Chondrocyte (in vitro differentiated cells): ENCODE data around the gene GPR4. TPM values are rescaled to one million over a fixed set of nuclear protein-coding genes. Genes with fewer than 3 reads are reported as not detected.

ENCODE experiments used
- DNase-seq: peaks from one replicate; pipeline ENCODE4 v3.0.0; 2021; ENCODE audit warnings: mixed read lengths, low spot score
- H3K27ac Mint-ChIP-seq: one replicate; pipeline ENCODE4 v1.8.0; 2021; ENCODE audit warnings: mild to moderate bottlenecking, moderate library complexity, mixed read lengths; ENCODE audit not compliant: unreplicated experiment
- H3K27me3 Mint-ChIP-seq: 2 replicates; pipeline ENCODE4 v1.8.0; 2021; ENCODE audit warnings: low read depth, mixed read lengths
- H3K36me3 Mint-ChIP-seq: 2 replicates; pipeline ENCODE4 v1.8.0; 2021; ENCODE audit warnings: low read depth, mixed read lengths
- H3K4me1 Mint-ChIP-seq: 2 replicates; pipeline ENCODE4 v1.8.0; 2021; ENCODE audit warnings: low read depth, mild to moderate bottlenecking, mixed read lengths
- H3K4me3 Mint-ChIP-seq: one replicate; pipeline ENCODE4 v1.8.0; 2021; ENCODE audit warnings: mild to moderate bottlenecking, moderate library complexity, mixed read lengths; ENCODE audit not compliant: unreplicated experiment
- H3K9me3 Mint-ChIP-seq: 2 replicates; pipeline ENCODE4 v1.8.0; 2021; ENCODE audit warnings: low read depth, mixed read lengths
- microRNA-seq: library from miRNA; unstranded; fragments of <30 nt; microRNA quantifications from one replicate; pipeline ENCODE4 v1.2.0, GENCODE V29; 2020; ENCODE audit warnings: borderline number of aligned reads
- total RNA-seq: library from RNA; stranded (reverse); gene quantifications from 3 replicates; pipeline ENCODE4 v1.2.1, GENCODE V29; 2021
- TF ChIP-seq, protein P1 (sequence below): fragments of 200-600 bp; sonication (generic); IDR thresholded peaks from 2 replicates; pipeline ENCODE4 v1.5.0; 2021; ENCODE audit warnings: antibody characterized with exemption, mild to moderate bottlenecking, moderate library complexity

Gene GPR4
- total RNA-seq, 1 donor from 2014 or later = not detected

DNA sequence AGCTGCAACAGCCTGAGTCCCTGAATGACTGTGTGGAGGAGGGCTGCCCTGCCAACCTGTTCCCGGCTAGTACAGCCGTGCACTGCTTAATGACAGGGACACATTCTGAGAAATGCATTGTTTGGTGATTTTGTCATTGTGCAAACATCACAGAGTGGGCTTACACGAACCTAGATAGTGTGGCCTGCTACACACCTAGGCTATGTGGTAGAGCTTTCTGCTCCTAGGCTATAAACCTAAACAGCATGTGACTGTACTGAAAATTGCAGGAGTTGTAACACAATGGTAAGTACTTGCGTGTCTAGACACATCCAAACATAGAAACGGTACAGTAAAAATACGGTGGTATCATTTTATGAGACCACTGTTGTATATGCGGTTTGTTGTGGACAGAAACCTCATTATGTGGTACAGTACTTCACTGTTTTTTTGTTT is 59.8 kb downstream of the GPR4 start:
- H3K9me3 Mint-ChIP-seq = peaks cover 2% of the 10 kb centered on the region
- TF ChIP-seq, protein P1, sequence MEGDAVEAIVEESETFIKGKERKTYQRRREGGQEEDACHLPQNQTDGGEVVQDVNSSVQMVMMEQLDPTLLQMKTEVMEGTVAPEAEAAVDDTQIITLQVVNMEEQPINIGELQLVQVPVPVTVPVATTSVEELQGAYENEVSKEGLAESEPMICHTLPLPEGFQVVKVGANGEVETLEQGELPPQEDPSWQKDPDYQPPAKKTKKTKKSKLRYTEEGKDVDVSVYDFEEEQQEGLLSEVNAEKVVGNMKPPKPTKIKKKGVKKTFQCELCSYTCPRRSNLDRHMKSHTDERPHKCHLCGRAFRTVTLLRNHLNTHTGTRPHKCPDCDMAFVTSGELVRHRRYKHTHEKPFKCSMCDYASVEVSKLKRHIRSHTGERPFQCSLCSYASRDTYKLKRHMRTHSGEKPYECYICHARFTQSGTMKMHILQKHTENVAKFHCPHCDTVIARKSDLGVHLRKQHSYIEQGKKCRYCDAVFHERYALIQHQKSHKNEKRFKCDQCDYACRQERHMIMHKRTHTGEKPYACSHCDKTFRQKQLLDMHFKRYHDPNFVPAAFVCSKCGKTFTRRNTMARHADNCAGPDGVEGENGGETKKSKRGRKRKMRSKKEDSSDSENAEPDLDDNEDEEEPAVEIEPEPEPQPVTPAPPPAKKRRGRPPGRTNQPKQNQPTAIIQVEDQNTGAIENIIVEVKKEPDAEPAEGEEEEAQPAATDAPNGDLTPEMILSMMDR = no peak
- H3K4me3 Mint-ChIP-seq = no peak overlapping the region
- no peak overlapping the region for H3K27ac Mint-ChIP-seq
- no peaks in the 10 kb centered on the region for H3K4me1 Mint-ChIP-seq
- H3K27me3 Mint-ChIP-seq = no peaks in the 10 kb centered on the region
- H3K36me3 Mint-ChIP-seq = no peaks in the 10 kb centered on the region
- no peak for DNase-seq

Small RNA genes within 50 kb of the gene (microRNA-seq; reads per million reads assigned to microRNA genes)
- gene MIR330 = 264 reads per million, percentile 68 among the genes with 10 or more reads in this experiment

Other genes with a start within 250 kb of the GPR4 start
- 29.6 to 38.0 TPM (median 32.5 TPM) in 3 replicates for gene ERCC2, start 231.6 kb downstream of the GPR4 start, total RNA-seq
- gene PPP1R13L, start 197.1 kb downstream of the GPR4 start, total RNA-seq = 67.2 to 111 TPM (median 110 TPM) in 3 replicates
- 7.3 to 10.4 TPM (median 9.6 TPM) in 3 replicates for gene POLR1G, start 195.6 kb downstream of the GPR4 start, total RNA-seq
- 72.4 to 93.1 TPM (median 77.9 TPM) in 3 replicates for gene ERCC1, start 178.3 kb downstream of the GPR4 start, total RNA-seq
- gene FOSB, start 134.2 kb downstream of the GPR4 start, total RNA-seq = 25.5 to 50.9 TPM (median 43.8 TPM) in 3 replicates
- gene RTN2, start 105.2 kb downstream of the GPR4 start, total RNA-seq = 11.5 to 16.0 TPM (median 13.7 TPM) in 3 replicates
- 0.52 to 0.63 TPM in 2 of 3 replicates, not detected in the other for gene PPM1N, start 103.8 kb downstream of the GPR4 start, total RNA-seq
- gene VASP, start 94.7 kb downstream of the GPR4 start, total RNA-seq = 65.6 to 145 TPM (median 142 TPM) in 3 replicates
- 14.8 to 19.8 TPM (median 14.8 TPM) in 3 replicates for gene OPA3, start 17.4 kb downstream of the GPR4 start, total RNA-seq
- gene EML2, start 37.2 kb upstream of the GPR4 start, total RNA-seq = 20.5 to 28.3 TPM (median 22.4 TPM) in 3 replicates
- 0.41 to 2.4 TPM (median 1.3 TPM) in 3 replicates for gene GIPR, start 66.0 kb upstream of the GPR4 start, total RNA-seq
- gene SNRPD2, start 89.7 kb upstream of the GPR4 start, total RNA-seq = 310 to 361 TPM (median 314 TPM) in 3 replicates
- gene QPCTL, start 90.5 kb upstream of the GPR4 start, total RNA-seq = 11.9 to 13.7 TPM (median 13.4 TPM) in 3 replicates
- 12.7 to 14.8 TPM (median 14.3 TPM) in 3 replicates for gene FBXO46, start 128.7 kb upstream of the GPR4 start, total RNA-seq
- not detected in 3 replicates for gene MEIOSIN, start 131.2 kb upstream of the GPR4 start, total RNA-seq
- 29.3 to 33.8 TPM (median 33.0 TPM) in 3 replicates for gene SIX5, start 167.0 kb upstream of the GPR4 start, total RNA-seq
- gene DMPK, start 180.3 kb upstream of the GPR4 start, total RNA-seq = 95.0 to 176 TPM (median 162 TPM) in 3 replicates
- 77.6 to 83.0 TPM (median 79.4 TPM) in 3 replicates for gene DMWD, start 190.6 kb upstream of the GPR4 start, total RNA-seq
- 0.15 TPM in 1 of 3 replicates, not detected in the others for gene RSPH6A, start 213.1 kb upstream of the GPR4 start, total RNA-seq